MM.1S (cell line): Measurements from ENCODE around the gene DAO.

Experiments
- CTCF ChIP-seq: fragments of 300-600 bp; sonication (generic); IDR thresholded peaks from 2 replicates; pipeline ENCODE4 v1.5.1; 2016; ENCODE audit warnings: antibody characterized with exemption, low read length, mixed read lengths
- EZH2 ChIP-seq: fragments of 300-600 bp; sonication (generic); optimal IDR thresholded peaks from 2 replicates; pipeline ENCODE3; 2017; ENCODE audit warnings: low read depth, mild to moderate bottlenecking, antibody characterized with exemption, low read length, mixed read lengths

GRCh38 chr12:108949976-108950375, 70.1 kb downstream of the DAO start:
- TF ChIP-seq CTCF, result no peak
- no peak for TF ChIP-seq EZH2
